Measurements from ENCODE around the gene IPMK. TPM values are rescaled to one million over a fixed set of nuclear protein-coding genes. Genes with fewer than 3 reads are reported as not detected.

IPMK gene
- total RNA-seq, 1 experiment from 2014 or later, result 7.2 TPM

- H3K4me3 Mint-ChIP-seq, result no peak overlapping the region
- Histone ChIP-seq H3K79me1 (ENCODE audit: insufficient read depth, low read depth, low read length, poor library complexity, severe bottlenecking) (no peaks in the 10 kb centered on the region), H3K4ac (ENCODE audit: low read depth, low read length) (no peak overlapping the region), H3K27me3 (ENCODE audit: insufficient read depth, low read length) (no peaks in the 10 kb centered on the region), H2AFZ (ENCODE audit: low read length) (no peak overlapping the region), H4K20me1 (ENCODE audit: control insufficient read depth, insufficient read depth, insufficient read length) (no peaks in the 10 kb centered on the region), H3T11ph (ENCODE audit: low read length) (no peak overlapping the region), H2BK15ac (ENCODE audit: low read depth, low read length) (no peak overlapping the region), H2BK20ac (ENCODE audit: low read depth, low read length, poor library complexity, severe bottlenecking) (no peak overlapping the region), H3K27ac (ENCODE audit: insufficient read length, low read depth, low read length) (no peak overlapping the region), H4K8ac (replicated peaks; ENCODE audit: insufficient read length, low read depth, low read length) (no peak overlapping the region), H2AK5ac (ENCODE audit: insufficient read length, low read length) (no peak overlapping the region), H3K14ac (ENCODE audit: insufficient read depth, low read length) (no peak overlapping the region), H4K5ac (ENCODE audit: insufficient read length, low read depth, low read length) (no peak overlapping the region), H3K4me1 (ENCODE audit: insufficient read depth, low read length) (no peaks in the 10 kb centered on the region), H2BK12ac (ENCODE audit: insufficient read length, low read depth, low read length) (no peak overlapping the region), H3K9ac (ENCODE audit: extremely low read depth, insufficient read length, low read length) (no peak overlapping the region), H4K91ac (ENCODE audit: insufficient read length, low read depth, low read length) (no peak overlapping the region), H3K56ac (ENCODE audit: insufficient read length, low read depth, low read length) (no peak overlapping the region), H3K23ac (ENCODE audit: insufficient read length, low read depth, low read length) (no peak overlapping the region), H3K23me2 (ENCODE audit: insufficient read length, low read depth, low read length, poor library complexity, severe bottlenecking) (no peaks in the 10 kb centered on the region), H3K18ac (ENCODE audit: insufficient read length, low read depth, low read length) (no peak overlapping the region), H2BK120ac (ENCODE audit: low read depth, low read length, poor library complexity, severe bottlenecking) (no peak overlapping the region), H3K9me3 (ENCODE audit: control insufficient read depth, low read depth, low read length) (no peaks in the 10 kb centered on the region), H2BK5ac (ENCODE audit: insufficient read length, low read length) (no peak overlapping the region), H3K79me2 (ENCODE audit: insufficient read depth, low read length) (no peaks in the 10 kb centered on the region), H3K4me2 (ENCODE audit: insufficient read depth, insufficient read length, low read length) (no peak overlapping the region)
- no peaks in the 10 kb centered on the region for H3K36me3 Mint-ChIP-seq (ENCODE audit: insufficient read depth in 1 of 3, low read depth in 3 of 3)
- TF ChIP-seq, protein P1, sequence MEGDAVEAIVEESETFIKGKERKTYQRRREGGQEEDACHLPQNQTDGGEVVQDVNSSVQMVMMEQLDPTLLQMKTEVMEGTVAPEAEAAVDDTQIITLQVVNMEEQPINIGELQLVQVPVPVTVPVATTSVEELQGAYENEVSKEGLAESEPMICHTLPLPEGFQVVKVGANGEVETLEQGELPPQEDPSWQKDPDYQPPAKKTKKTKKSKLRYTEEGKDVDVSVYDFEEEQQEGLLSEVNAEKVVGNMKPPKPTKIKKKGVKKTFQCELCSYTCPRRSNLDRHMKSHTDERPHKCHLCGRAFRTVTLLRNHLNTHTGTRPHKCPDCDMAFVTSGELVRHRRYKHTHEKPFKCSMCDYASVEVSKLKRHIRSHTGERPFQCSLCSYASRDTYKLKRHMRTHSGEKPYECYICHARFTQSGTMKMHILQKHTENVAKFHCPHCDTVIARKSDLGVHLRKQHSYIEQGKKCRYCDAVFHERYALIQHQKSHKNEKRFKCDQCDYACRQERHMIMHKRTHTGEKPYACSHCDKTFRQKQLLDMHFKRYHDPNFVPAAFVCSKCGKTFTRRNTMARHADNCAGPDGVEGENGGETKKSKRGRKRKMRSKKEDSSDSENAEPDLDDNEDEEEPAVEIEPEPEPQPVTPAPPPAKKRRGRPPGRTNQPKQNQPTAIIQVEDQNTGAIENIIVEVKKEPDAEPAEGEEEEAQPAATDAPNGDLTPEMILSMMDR (conservative IDR thresholded peaks at IDR 0.05), result no peak
- H3K27me3 Mint-ChIP-seq (ENCODE audit: low read depth), result no peaks in the 10 kb centered on the region
- peaks cover 3 to 4% of the 10 kb centered on the region in 2 experiments; a peak in 1 of 4 replicates for H3K4me1 Mint-ChIP-seq
- no peaks in the 10 kb centered on the region for H3K9me3 Mint-ChIP-seq
- WGBS (ENCODE audit: extremely low coverage, insufficient read length, low lambda C conversion rate), result no CpG with 5 or more reads among the region's 2 CpGs
- no peak overlapping the region for H3K27ac Mint-ChIP-seq
- no peak for DNase-seq
Measured at GRCh38 chr10:58173391-58173790, 94.3 kb downstream of the IPMK start.
